Sigmoid colon (tissue), 4 donors: ENCODE results near the gene ARRB2.

ENCODE experiments used
- CTCF ChIP-seq, 4 experiments: fragments of 450-650 bp in 3 of 4; fragments of 200-600 bp in 1 of 4; IDR thresholded peaks; one replicate each; pipeline ENCODE4 v1.5.1; 2016 to 2019; ENCODE audit warnings: antibody characterized with exemption in 4 of 4, mild to moderate bottlenecking in 3 of 4, moderate library complexity in 2 of 4
- POLR2AphosphoS5 ChIP-seq, 4 donors: sonication (generic); formaldehyde crosslinking; IDR thresholded peaks; one replicate each; pipeline ENCODE4 v1.6.1; 2017; ENCODE audit warnings: antibody characterized with exemption in 4 of 4

GRCh38 chr17:4735876-4736651 lies 25.6 kb downstream of the ARRB2 start:
- TF ChIP-seq CTCF (IDR thresholded peaks at IDR 0.05), result no peak
- TF ChIP-seq POLR2AphosphoS5 (IDR thresholded peaks at IDR 0.05), result peak in 2 of 4 donors; percentile 43 to 67
